Superior temporal gyrus (tissue), 1 donor: Measurements from ENCODE around the gene ATXN7.
A peak's percentile ranks its signal among the peaks of the same experiment; 100 is the strongest.

Experiments
- DNase-seq: peaks from one replicate; pipeline ENCODE4 v3.0.0-alpha.2; 2016; ENCODE audit errors: extremely low spot score

Gene ATXN7

DNA sequence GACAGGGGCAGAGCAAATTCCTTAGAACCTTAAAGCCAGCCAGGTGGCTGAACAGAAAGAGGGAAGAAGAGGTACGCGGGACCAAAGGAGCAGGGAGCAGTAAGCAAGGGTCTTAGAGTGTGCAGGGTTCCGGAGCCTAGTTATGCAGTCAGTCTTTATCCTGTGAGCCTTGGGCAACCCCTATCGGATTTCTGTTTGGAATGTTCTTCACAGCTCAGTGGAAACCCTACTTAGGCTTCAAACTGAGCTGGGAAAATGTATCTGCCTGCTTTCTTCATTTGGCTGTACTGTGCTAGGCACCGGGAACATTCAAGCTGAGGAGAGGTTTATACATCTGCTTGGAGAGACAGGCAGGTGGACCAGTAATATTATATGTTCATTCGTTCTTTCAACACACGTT, 122.5 kb downstream of the ATXN7 start:
- DNase-seq, result no peak

DNA sequence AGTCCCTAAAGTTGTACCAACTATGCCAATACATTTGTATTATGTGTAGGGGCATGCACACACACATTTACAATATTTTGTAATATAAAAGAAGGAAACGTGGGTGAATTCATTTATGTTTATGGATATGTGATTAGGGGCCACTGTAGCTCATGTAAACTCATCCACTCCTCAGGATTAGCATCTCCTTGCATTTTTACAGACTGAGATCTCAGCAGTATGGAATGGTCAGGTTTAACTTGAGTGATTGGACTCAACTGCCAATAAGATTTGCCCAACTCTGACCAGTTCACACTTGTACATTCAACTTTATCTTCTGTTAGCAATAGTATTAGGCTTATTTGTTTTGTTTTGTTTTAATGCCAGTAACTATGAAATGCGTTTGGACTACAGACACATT, 123.2 kb downstream of the ATXN7 start:
- DNase-seq, result no peak

DNA sequence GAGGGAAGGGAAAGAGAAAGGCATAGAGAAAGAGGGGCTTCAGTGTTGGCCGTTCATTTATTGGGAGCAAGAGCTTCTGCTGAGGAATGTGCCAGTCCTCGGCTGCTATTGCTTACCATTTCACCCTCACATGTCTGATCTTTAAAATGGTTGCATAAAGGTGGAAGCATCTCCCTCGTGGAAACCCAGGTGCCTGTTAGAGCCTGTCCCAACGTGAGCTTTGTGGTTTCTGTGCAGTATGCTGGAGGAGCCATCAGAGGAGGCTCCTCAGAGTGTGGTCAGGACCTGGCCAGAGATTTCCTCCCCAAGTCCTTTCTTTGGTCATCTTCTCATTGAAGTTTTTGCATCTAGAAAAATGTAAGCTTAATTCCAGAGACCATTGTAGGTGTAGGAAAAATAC, 125.3 kb downstream of the ATXN7 start:
- no peak for DNase-seq

DNA sequence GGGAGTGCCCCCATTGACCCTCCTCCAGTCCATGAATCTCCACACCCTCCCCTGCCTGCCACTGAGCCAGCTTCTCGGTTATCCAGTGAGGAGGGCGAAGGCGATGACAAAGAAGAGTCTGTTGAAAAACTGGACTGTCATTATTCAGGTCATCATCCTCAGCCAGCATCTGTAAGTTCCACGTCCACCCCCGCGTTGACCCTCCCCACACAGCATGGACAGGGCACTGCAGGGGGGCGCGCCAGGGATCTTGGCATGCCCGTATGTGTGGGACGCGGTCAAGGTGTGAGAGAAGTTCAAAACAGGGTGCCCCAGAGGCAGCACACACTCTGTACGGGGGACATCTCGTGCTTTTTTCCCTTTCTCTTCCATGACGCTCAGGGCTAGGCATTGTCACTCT, 126.5 kb downstream of the ATXN7 start:
- no peak for DNase-seq

DNA sequence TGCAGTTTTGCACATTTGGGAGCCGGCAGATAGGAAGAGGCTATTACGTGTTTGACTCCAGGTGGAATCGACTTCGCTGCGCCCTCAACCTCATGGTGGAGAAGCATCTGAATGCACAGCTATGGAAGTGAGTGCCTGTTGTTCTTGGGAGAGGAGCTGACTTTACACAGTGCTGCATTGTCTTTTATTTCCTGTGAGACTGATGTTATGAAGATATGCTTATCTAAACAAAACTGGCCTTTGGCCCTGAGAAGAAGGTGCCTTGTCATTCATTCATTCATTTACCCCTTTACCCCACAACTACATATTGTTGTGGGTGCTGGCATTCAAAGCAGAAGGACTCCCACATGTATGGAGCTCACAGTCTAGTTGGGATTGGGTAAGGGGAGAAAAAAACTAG, 127.1 kb downstream of the ATXN7 start:
- no peak for DNase-seq

DNA sequence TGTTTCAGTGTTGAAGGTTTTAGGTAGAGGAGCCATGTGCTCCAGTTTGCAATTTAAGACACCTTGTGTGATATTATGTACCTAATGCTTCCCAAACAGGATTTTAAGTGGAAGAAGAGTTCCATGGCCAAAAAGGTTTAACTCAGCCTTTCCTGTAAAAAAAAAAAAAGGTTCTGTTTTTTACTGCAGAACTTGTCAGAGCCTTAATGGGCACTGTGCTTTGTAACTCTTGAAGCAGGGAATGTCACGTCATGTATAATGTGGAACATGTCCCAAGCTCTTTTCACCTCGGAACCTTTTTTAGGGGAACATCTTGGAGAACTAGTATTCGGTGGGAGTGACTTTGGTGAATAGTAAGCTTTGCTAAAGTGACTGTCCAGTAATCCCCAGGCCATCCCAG, 128.0 kb downstream of the ATXN7 start:
- no peak for DNase-seq

DNA sequence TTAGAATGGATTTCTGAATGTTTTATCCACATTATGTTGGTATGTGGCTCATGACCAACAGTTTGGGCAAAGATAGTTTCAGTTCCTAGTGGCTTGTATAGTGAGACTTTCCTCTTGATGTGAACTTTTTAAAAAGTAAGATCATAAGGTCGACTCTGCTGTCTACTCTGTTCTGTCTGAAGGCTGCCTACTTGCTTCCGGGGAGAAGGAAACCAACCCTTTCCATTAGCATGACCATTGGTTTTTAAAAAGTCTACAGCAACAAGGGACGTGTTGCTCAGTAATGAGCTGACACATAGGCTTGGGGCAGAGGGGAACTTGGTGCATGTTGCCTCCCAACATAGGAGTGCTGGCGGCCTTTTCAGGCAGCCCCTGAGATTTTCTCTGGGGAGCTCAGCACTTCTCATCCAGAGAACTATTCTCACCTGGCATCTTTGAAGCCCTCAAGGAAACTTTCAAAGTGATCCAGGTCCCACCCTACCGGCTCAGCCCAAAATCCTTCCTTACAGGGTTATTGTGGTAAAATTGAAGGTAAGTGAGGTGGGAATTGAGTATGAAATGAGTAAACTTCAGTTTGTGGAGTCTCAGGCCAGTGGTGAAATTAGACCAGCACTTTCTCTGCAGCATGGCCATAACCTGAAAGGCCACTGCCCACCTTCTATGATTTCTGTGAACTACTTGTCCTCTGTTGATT, 129.0 kb downstream of the ATXN7 start:
- DNase-seq, result no peak

DNA sequence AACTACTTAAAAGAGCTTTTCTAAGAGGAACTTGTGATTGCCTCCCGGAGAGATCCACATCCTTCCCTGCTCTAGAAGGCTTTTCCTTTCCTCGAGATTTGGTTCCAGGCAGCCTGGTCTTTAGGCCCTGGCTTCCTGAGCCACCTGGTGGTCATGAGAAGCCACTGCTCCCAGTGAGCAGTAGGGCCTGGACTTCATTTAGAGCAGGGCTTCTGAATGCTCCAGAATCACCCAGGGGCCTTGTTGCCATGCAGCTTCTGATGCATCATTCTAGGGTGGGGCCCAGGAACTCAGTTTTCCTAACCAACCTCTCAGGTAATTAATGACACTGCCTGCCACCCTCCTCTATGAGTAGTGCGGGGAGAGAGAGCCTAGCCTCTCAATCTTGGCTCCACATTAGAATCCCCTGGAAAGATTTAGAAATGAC, 130.0 kb downstream of the ATXN7 start:
- DNase-seq, result peak; percentile 90

DNA sequence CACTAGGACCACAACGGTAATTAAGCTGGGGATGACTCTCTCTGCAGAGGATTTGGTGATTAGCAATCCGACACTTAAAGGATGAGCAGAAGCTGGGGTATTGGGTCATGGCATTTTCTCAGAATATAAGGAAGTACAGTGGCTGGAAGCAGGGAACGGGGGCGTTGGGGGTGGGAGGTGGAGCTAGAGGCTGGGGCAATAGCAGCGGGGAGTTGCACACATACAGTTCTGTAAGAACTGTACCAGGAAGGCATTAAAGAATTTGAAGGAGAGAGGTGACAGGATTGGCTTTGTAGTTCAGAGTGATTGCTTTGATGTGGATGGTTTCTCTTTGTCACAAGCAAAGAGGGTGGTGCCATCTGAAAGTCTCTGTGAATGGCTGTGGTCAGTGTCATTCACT, 131.4 kb downstream of the ATXN7 start:
- no peak for DNase-seq

DNA sequence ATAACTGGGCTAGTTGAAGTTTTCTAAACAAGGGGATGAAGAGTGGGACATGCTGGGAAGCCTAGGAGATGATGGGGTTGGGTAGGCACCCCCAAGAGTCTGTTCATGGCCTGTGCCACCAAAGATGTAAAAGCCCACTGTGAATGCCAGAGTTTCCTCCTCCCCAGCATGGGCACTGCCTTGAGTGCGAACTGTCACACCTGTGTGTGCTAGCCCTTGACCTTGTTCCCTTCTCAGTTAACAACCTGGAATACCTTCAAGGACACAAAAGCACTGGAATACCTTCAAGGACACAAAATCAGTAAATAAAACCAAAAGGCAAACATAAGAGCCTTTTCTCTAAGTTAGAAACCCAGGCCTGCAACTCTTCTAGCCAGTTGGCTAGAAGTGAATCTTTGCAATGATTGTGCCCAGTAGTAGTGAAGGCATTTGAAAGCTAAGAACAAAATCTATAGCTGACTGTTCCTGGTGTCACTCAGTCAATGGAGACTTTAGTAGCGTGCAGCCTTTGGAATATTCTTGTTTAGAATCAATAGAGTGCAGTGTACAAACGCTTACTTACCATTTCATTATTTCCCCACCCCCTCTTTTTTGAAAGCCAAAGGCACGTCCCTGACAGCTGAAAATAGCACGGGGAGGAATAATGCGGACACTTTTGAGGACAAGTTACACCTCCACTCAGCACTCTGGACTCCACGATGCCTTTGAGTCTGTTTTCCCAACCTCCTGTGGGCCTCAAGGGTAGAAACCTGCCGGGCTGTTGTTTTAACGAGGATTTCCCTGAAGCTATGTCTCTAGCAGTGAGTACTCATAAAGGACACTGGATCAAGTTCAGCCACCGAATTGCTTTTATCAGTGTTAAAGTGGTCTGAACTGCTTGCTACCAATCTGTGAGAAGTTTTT, 135.4 kb downstream of the ATXN7 start:
- no peak for DNase-seq

DNA sequence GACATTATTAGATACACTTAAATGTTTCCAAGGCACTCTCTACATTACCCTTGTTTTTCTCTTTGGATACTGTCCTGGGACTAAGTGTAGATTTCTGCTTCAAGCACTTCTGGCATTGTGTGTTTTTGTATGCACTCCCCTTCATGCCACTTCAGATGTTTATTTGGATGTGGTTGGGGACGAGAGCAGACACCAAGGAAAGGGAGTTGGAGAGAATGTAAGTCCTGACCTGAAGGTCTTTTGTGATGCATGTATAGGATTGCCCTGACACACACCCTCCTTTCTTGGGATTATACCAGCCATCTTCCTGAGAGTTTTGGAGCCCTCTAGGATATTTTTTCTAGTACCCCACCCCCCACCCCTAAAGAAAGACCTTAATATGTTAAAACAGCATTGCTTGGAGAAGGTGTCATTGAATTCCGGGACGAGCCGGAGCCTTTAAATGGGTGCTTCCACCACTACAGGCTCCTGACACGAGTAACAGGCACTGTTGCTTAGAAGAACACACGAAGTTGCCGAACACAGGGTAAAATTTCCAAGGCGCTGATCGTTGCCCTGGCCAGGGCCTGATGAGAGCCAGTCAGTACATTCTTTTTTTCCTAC, 136.9 kb downstream of the ATXN7 start:
- DNase-seq, result no peak

DNA sequence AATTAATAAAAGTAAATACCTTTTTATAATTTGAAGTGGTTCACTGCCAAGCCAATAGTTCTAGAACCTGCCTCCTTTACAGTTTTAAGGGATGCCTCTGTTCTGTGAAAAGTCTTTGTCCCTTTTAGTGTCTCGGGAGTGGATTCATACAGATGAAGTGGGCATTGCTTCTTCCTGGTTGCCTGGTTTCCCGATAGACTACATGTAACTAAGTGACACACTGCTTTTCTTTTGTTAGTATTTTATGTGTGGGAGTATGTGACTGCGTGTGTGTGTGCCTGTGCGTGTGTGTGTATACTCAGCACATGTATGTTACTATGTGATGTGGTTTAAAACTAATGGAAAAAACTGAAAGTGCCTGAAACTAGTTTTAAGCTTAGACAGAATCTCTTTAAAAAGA, 138.6 kb downstream of the ATXN7 start:
- DNase-seq, result no peak

DNA sequence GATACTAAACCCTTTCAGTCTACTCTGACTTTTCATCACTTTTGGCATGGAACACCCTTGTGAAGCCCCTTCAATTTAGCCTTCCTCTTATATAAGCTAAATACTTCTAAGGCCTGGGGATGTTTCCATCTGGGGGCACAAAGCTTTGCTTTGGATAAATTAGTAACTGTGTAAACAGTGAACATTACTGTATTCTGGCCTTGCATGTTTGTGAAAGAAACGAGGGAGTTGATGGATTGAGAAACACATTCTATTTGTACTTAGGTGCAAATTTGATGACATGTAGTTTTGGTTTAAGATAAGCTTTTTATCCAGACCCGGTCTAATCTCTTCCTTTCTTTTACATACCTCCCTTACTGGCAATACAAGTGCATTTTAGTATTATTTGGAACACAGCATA, 139.9 kb downstream of the ATXN7 start:
- no peak for DNase-seq

DNA sequence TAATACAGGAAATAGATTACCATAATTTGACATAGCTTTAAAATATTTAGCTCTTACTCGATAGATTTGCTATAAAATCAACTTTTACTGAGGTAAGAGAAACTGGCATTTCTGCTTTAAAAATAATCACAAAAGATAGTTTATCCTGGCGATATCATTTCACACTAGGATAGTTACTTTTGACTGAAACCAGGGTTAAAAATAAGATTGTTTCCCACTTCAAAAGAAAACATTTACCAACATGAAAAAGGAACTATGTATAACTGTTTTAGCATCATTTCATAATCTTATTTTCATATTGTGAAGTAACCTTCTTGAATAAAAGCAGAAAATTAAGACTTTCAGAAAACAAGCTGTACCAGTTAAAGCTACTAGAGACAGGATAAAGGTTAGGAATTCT, 144.3 kb downstream of the ATXN7 start:
- no peak for DNase-seq

DNA sequence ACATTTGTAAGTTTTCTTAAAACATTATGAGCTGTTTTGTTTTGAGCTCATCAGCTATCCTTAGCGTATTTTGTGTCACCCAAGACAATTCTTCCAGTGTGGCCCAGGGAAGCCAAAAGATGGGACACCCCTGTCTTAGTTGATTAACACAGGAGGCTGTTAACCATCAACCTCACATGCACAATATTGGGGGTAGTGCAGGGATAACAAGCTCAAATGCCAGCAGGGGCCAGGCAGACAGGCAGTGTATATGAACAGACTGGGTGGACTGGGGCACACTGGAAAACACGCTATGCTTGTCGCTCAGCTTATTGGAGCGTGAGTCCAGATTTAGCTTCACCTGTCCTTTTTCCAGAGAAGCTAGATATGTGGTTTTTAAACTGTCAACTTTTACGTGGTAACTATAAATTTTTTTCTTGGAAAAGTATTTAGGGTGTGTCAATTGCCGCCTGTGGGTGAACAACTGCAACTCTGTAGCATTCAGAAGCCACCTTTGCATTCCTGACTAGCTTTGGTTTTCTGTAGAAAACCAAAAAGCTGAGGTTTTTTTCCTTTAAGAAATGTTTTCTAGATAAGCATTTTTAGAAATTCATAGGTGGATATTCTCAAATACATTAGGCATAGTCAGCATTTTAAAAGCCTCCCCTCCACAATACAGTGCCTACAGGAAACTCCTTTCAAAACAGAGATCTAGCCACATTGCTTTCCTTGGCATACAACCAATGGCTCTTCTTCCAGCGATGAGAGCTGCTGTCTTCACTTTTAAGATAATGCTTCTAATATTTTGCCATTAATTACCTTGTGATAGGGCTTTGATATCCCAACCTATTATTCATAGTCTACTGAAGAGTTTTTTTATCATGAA, 145.1 kb downstream of the ATXN7 start:
- no peak for DNase-seq

DNA sequence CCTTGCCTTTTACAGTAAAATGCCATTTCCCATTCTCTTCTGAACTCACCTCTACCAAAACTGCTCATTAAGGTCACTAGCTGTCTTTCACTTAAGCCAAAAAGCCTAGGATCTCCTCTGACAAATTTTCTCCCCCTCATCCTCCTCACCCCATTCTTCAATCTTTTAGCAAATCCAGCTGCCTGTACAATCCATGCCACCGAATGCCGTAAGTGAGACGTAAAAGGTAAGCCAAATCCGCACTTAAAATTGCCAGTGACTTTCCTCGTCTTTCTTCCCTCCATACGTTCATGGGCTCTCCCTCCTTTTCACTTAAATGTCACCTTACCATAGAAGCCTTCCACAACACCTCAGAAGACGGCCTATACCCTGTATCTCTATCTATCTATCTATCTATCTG, 145.9 kb downstream of the ATXN7 start:
- DNase-seq, result no peak

DNA sequence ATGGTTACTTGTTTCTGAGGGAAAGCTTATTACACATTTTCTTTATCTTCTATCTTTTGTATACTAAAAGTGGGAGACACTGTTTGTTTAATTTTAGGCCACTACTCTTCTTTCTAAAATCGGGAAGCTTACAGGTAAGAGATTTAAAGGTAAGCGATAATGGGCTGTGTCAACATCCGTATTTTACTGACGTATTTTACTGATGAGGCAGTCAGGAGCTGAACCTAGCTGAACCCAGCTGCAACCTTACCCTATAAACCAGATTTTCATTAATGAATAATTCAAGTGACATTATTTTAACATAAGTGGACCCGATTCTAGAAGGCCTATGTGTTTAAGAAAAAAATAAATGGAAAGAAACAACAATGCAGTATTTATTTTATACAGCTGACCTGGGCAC, 146.5 kb downstream of the ATXN7 start:
- no peak for DNase-seq

DNA sequence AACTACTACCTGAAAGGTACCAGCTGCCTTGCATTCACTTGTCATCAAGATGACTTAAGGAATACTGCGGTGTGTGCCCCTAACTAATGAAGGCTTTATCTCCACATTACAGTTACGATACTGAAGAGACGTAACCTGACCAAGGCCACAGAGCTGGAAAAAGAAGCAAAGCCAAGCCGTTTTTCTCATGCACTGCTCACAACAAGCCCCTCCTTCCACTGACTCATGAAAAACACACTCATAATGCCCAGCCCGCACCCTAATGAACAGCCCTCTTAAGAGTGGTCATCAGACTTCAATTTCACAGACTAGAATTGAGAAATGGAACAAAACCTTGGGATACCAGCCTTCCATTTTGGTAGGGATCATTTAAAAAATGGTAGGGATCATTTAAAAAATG, 148.0 kb downstream of the ATXN7 start:
- no peak for DNase-seq

DNA sequence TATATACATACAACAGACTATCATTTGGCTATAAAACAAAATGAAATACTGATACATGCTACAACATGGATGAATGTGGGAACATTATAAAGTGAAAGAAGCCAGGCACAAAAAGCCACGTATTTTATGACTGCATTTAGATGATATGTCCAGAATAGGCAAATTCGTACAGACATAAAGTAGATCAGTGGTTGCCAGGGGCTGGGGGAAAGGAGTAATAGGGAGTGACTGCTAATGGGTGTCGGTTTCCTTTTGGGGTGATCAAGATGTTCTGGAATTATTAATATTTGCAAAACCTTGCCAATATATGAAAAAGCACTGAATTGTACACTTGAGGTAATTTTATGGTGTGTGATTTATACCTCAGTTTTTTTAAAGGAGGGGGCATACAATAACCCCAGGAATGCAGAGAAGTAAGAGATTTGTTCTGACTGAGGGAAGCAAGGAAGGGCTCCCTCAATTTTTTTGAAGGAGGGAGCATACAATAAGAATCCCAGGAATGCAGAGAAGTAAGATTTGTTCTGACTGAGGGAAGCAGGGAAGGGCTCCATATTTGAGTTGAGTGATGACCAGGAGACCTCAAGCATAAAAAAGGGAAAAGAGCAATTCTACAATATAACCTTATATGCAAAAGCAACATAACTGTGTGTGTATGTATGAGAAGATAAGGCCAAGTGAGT, 153.4 kb downstream of the ATXN7 start:
- DNase-seq, result no peak

DNA sequence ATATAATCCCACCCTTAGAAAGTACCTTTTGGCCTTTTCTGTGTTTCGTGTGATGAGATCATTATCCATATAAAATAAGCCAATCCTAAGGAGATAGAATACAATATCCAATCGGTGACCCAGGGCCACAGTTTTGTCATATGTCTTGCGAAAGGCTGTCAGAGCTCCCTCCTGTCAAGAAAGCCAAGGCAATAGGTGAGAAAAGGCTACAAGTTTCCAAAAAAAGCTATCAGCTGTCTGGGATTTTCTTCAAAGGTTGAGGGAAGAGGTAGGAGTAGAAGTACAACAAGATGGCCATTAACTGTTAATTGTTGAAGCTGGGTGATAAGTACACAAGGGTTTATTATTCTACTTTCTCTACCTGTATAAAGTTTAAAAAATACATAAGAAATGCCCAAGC, 155.6 kb downstream of the ATXN7 start:
- no peak for DNase-seq

DNA sequence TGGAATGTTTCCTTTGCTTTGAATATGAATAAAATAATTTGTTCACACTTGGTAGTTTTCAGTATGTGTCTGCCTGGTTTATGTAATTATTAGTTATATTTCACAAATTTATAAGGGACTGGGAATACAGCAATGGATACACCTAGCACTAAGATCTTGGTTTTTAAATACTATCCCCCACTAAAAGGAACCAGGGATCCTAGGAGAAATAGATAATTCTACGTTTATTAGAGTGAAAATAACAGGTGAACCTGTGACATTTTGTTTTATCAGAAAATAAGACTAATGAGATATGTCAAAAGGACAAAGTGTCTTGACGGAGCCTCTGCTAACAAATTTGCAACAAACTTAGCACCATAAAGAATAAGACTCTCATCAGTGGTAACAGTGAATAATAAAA, 156.2 kb downstream of the ATXN7 start:
- DNase-seq, result no peak
